ENCODE measurements around the gene FAM204A. TPM values are rescaled to one million over a fixed set of nuclear protein-coding genes. Genes with fewer than 3 reads are reported as not detected.

FAM204A gene
- total RNA-seq, 1 experiment from 2014 or later = 44.4 TPM

DNA sequence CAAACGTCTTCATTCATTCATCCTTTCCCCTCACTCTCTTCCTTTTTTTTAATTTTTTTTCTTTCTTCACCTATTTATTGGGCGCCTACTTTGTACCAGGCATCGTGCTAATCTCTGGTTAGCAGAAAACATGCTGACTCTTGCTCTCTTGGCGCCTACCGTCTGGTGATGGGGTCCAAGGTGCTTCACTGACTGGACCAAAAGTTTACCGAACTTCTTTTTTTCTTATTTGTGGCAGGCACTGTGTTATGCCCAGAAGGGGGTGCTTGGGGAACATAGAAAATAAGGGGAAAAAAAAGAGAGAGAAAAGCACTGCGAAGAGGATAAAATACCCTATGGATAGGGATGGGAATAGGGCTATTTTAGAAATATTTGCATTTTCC lies 505 bp upstream of the FAM204A start:
- intact Hi-C loops (cut with micrococcal nuclease; ENCODE audit: unreplicated experiment) = loop anchor here (1.0 to 2.0 kb wide), 3 partner anchors 42 to 202 kb away; no protein-coding TSS in a partner anchor
- Histone ChIP-seq H3K27ac (no peak overlapping the region), H3K4me1 (replicated peaks; ENCODE audit: insufficient read depth) (peaks cover 9% of the 10 kb centered on the region; the same call in 1 of the 2 replicates), H3K36me3 (ENCODE audit: low read depth) (no peaks in the 10 kb centered on the region), H2AFZ (peak overlapping the region; percentile 95), H3K4me3 (peak overlapping the region; percentile 89; the same call in 1 of the 2 replicates), H4K20me1 (ENCODE audit: insufficient read depth) (no peaks in the 10 kb centered on the region), H3K27me3 (ENCODE audit: insufficient read depth, low read depth) (no peaks in the 10 kb centered on the region), H3K4me2 (peak overlapping the region; percentile 95), H3K9me3 (ENCODE audit: insufficient read depth, low read depth) (no peaks in the 10 kb centered on the region), H3K79me2 (ENCODE audit: low read depth) (peaks cover 16% of the 10 kb centered on the region), H3F3A (ENCODE audit: insufficient read depth, low read depth) (no peaks in the 10 kb centered on the region), H3K9me2 (ENCODE audit: insufficient read depth) (no peaks in the 10 kb centered on the region)
- DNase-seq = no peak
- BruUV-seq (replicated peaks) = no TSS peak
- POLR2A ChIA-PET (ENCODE audit: unreplicated experiment) = no interaction called here
- CTCF ChIA-PET = no interaction called here
- TF ChIP-seq, protein P1, sequence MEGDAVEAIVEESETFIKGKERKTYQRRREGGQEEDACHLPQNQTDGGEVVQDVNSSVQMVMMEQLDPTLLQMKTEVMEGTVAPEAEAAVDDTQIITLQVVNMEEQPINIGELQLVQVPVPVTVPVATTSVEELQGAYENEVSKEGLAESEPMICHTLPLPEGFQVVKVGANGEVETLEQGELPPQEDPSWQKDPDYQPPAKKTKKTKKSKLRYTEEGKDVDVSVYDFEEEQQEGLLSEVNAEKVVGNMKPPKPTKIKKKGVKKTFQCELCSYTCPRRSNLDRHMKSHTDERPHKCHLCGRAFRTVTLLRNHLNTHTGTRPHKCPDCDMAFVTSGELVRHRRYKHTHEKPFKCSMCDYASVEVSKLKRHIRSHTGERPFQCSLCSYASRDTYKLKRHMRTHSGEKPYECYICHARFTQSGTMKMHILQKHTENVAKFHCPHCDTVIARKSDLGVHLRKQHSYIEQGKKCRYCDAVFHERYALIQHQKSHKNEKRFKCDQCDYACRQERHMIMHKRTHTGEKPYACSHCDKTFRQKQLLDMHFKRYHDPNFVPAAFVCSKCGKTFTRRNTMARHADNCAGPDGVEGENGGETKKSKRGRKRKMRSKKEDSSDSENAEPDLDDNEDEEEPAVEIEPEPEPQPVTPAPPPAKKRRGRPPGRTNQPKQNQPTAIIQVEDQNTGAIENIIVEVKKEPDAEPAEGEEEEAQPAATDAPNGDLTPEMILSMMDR (conservative IDR thresholded peaks at IDR 0.05) = no peak
- TF ChIP-seq EZH2 (IDR thresholded peaks at IDR 0.05; ENCODE audit: low read depth) = no peak

DNA sequence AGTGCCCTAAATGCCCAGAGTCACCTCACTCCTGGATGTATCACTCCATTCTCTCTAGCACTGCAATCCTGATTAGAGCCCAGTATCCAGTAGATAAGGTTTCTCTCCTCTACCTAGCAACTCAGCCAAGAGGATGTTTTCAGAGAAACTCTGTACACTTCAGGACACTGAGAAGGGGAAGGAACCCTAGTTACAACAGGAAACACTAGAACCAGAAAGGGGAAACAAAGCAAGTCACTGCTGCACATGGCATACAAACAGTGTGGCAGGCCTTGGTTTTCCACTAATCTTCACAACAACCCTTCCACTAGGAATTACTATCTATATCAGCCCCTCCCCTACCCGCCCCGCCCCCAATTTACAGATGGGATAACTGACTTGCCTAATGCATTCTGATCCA lies 1.6 kb downstream of the FAM204A start:
- H3K4me3 ChIP-seq = no peak overlapping the region
- H3K27ac ChIP-seq = no peak overlapping the region
- POLR2A ChIA-PET (ENCODE audit: unreplicated experiment) = no interaction called here
- H4K20me1 ChIP-seq (ENCODE audit: insufficient read depth) = no peaks in the 10 kb centered on the region
- no peaks in the 10 kb centered on the region for H3F3A ChIP-seq (ENCODE audit: insufficient read depth, low read depth)
- peaks cover 16% of the 10 kb centered on the region for H3K79me2 ChIP-seq (ENCODE audit: low read depth)
- intact Hi-C loops (cut with micrococcal nuclease; ENCODE audit: unreplicated experiment) = no loop called here
- CTCF ChIA-PET = no interaction called here
- H3K4me2 ChIP-seq = peak overlapping the region; percentile 95
- no peaks in the 10 kb centered on the region for H3K9me2 ChIP-seq (ENCODE audit: insufficient read depth)
- no peak overlapping the region for H2AFZ ChIP-seq
- no peaks in the 10 kb centered on the region for H3K27me3 ChIP-seq (ENCODE audit: insufficient read depth, low read depth)
- peaks cover 9% of the 10 kb centered on the region; the same call in 1 of the 2 replicates for H3K4me1 ChIP-seq (replicated peaks; ENCODE audit: insufficient read depth)
- TF ChIP-seq, protein P1 (conservative IDR thresholded peaks at IDR 0.05) = no peak
- TF ChIP-seq EZH2 (IDR thresholded peaks at IDR 0.05; ENCODE audit: low read depth) = no peak
- BruUV-seq (replicated peaks) = no TSS peak
- DNase-seq = no peak
- no peaks in the 10 kb centered on the region for H3K9me3 ChIP-seq (ENCODE audit: insufficient read depth, low read depth)
- 0 out of 2 replicates have a peak, but pooled peaks cover 2% of the 10 kb centered on the region for H3K36me3 ChIP-seq (ENCODE audit: low read depth)

DNA sequence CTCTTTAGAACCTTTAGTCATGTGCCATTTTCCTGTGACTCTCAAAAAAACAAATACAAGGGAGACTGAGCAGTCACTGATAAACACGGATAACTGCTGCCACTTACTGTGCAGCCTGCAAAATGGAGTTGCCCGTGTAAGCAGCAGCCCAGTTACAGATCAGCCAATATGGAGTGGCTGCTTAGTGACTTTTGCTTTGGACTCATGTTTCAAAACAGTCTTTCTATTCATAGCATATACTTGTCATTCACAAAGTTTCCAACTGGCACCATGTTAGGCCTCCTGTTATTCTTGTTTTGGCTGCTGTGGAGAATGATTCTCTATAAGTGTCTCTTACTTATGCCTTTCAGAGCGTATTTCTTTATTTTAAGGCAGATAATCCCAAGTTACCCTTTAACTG lies 3.0 kb downstream of the FAM204A start:
- no peaks in the 10 kb centered on the region for H3K9me2 ChIP-seq (ENCODE audit: insufficient read depth)
- H3F3A ChIP-seq (ENCODE audit: insufficient read depth, low read depth) = no peaks in the 10 kb centered on the region
- H3K36me3 ChIP-seq (ENCODE audit: low read depth) = 0 out of 2 replicates have a peak, but pooled peaks cover 5% of the 10 kb centered on the region
- H3K4me2 ChIP-seq = no peak overlapping the region
- no peak overlapping the region for H2AFZ ChIP-seq
- H4K20me1 ChIP-seq (ENCODE audit: insufficient read depth) = no peaks in the 10 kb centered on the region
- TF ChIP-seq, protein P1 (conservative IDR thresholded peaks at IDR 0.05) = no peak
- TF ChIP-seq EZH2 (IDR thresholded peaks at IDR 0.05; ENCODE audit: low read depth) = no peak
- no peaks in the 10 kb centered on the region for H3K9me3 ChIP-seq (ENCODE audit: insufficient read depth, low read depth)
- no peak overlapping the region for H3K27ac ChIP-seq
- ChIA-PET POLR2A (ENCODE audit: unreplicated experiment) (no interaction called here), CTCF (no interaction called here)
- H3K4me3 ChIP-seq = no peak overlapping the region
- H3K27me3 ChIP-seq (ENCODE audit: insufficient read depth, low read depth) = no peaks in the 10 kb centered on the region
- intact Hi-C loops (cut with micrococcal nuclease; ENCODE audit: unreplicated experiment) = no loop called here
- peaks cover 9% of the 10 kb centered on the region; the same call in 1 of the 2 replicates for H3K4me1 ChIP-seq (replicated peaks; ENCODE audit: insufficient read depth)
- BruUV-seq (replicated peaks) = no TSS peak
- DNase-seq = no peak
- peaks cover 16% of the 10 kb centered on the region for H3K79me2 ChIP-seq (ENCODE audit: low read depth)
